ENCODE data around the gene CRB1.
"Not testable (repeated sequence)": the region's sequence is repeated elsewhere in the genome, so short reads cannot be mapped to it uniquely, and the experiment has no call there.

The CRB1 gene

GRCh38 chr1:197402189-197402588 lies 134.1 kb downstream of the CRB1 start:
- no peak for DNase-seq

DNA sequence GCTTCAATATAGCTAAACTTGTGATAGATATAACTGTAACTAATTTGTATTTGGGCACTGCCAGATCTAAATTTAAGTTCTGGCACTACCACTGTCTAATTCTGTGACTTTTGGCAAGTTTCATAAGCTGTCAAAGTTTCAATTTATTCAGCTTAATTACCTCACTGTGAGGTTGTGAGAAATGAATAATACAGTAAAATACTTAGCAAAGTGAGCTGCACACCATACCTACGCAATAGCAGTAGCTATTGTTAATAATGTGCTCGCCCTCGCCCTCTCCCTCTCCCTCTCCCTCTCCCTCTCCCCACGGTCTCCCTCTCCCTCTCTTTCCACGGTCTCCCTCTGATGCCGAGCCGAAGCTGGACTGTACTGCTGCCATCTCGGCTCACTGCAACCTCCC lies 136.7 kb downstream of the CRB1 start:
- DNase-seq: not testable (repeated sequence)

GRCh38 chr1:197405614-197406013 lies 137.6 kb downstream of the CRB1 start:
- not testable (repeated sequence) for DNase-seq

DNA sequence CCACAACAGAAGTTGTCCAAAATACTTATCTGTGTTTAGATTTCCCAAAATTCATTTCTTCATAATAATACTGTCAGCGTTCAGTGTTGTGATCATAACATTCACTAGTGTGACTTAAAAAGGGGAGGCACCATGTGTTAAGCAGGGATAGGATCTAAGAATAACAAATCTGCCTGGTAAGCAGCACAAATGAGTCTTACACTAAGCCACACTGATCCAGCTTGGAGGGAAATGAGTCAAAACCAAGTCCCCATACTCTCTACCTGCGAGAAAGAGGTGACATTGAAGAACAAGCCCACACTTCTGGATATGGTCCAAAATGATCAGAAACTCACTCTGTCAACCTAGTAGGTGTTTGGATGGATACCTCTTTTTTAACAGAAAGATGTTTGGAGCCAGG lies 145.5 kb downstream of the CRB1 start:
- no peak for DNase-seq

GRCh38 chr1:197415221-197415620 lies 147.2 kb downstream of the CRB1 start:
- DNase-seq: no peak

GRCh38 chr1:197418693-197419092 lies 150.6 kb downstream of the CRB1 start:
- DNase-seq: no peak

- DNase-seq: no peak
Observed at GRCh38 chr1:197422993-197423392, 154.9 kb downstream of the CRB1 start.

GRCh38 chr1:197424380-197424779 lies 156.3 kb downstream of the CRB1 start:
- no peak for DNase-seq

GRCh38 chr1:197429372-197429771 lies 161.3 kb downstream of the CRB1 start:
- DNase-seq: no peak

DNA sequence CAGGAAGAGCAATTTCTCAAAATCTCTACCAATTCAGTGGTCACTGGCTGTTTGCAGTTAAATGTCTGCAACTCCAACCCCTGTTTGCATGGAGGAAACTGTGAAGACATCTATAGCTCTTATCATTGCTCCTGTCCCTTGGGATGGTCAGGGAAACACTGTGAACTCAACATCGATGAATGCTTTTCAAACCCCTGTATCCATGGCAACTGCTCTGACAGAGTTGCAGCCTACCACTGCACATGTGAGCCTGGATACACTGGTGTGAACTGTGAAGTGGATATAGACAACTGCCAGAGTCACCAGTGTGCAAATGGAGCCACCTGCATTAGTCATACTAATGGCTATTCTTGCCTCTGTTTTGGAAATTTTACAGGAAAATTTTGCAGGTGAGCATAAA lies 167.2 kb downstream of the CRB1 start:
- DNase-seq: no peak

DNA sequence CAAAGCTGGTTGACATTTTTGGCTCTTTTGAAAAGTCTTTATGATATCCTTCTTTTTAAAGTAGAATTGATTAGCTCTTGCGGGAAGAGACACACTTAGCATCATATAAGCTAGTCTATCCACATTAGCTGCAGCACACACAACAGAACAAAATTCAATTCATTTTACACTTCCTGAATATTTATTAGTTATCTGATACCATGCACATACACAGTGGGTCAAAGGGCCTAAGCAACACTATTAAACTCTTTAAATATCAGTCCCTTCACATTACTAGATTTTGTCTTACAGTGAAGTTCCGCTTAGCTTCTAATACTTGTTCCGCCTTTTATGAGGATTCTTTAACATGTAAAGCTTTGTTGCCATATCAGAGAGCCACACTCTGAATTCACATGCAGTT lies 169.5 kb downstream of the CRB1 start:
- DNase-seq: no peak

DNA sequence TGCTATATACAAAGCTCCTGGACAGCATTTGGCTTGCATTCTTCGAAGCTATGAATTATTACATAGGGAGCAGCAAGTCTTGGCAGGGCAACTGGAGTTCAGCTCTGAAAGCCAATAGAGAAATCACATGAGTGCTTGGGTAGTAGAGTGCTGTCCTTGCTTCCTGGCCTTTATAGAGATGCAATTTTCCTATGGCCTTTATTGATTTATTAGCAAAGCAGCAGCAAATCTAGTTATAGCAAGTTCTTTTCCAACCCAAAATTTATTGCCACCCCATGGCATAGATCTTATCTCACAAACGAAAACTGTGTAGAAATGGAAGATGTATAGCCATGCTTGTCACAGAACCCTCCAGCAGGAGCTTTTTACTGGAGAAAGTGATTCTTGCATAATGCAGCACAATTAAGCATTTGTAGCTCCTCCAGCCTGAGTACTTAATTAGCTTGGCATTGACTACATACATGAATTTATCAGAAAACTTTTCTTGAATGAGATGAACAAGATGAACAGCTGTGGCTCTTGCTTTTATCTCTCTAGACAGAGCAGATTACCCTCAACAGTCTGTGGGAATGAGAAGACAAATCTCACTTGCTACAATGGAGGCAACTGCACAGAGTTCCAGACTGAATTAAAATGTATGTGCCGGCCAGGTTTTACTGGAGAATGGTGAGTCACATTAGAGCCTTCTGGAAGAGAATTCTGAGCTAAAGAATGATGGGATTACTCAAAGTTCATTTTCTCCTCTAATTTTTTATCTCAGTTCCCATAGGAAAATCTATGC lies 170.1 kb downstream of the CRB1 start:
- no peak for DNase-seq

DNA sequence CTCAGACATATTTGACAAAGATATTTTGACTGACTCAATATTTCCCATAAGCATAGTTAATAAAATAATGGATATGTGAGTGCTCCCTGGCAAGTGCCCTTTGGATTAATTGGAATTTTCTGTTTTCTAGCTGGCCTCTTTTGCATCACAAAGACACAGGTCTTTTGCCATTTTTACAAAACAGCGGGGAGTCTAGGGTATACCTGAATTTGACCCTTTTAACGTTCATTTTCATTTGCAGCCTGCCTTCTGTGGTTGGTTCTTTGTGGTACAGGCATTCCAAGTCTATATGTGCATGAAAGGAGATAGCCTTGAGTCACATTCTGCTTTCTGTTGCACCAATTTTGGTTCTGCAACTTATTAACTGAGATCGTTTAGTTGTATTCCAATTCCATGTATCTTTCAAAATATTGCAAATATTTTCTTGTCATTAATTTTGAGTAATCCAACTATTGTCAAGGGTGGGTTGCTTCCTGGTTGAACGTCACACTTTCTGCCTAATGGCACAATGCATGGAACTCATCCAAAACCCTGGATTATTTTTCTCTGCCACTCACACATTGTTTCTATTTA lies 171.7 kb downstream of the CRB1 start:
- DNase-seq: no peak

DNA sequence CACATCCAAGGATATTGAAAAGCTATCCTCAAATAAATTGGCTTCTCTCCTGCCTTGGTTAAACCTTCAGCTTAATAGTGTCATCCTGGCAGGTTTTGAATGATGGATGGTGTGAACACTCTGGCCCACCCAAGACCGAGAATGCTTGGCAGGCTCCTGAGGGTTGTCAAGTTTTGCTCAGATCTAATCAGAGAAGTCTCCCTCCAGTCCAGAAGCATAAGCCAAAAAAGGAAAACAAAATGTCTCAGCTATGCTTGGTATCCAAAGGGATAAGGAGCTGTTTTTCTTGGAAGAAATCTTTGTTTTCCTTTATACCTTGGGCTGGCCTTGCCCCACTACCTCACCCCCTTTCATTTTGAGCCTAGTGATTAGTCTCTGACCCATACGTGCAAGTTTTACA lies 172.7 kb downstream of the CRB1 start:
- no peak for DNase-seq

GRCh38 chr1:197441999-197442414 lies 174.0 kb downstream of the CRB1 start:
- DNase-seq: no peak

DNA sequence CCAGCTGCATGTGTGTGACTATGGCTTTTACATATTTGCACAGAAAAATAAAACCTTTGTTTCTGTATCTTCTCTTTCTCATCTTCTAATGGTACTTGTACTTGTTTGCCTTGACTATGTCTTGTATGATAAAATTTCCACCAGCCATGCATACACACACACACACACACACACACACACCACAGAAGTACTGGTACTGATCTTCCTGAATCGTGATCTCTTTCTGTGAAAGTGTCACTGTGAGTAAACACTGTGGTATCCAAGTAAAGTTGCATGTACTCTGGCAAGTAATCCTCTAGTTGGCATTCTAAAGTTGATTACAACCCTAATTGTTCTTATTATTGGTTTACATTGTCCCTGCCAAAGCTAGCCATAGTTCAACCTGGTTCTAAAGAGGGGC lies 176.7 kb downstream of the CRB1 start:
- DNase-seq: no peak

DNA sequence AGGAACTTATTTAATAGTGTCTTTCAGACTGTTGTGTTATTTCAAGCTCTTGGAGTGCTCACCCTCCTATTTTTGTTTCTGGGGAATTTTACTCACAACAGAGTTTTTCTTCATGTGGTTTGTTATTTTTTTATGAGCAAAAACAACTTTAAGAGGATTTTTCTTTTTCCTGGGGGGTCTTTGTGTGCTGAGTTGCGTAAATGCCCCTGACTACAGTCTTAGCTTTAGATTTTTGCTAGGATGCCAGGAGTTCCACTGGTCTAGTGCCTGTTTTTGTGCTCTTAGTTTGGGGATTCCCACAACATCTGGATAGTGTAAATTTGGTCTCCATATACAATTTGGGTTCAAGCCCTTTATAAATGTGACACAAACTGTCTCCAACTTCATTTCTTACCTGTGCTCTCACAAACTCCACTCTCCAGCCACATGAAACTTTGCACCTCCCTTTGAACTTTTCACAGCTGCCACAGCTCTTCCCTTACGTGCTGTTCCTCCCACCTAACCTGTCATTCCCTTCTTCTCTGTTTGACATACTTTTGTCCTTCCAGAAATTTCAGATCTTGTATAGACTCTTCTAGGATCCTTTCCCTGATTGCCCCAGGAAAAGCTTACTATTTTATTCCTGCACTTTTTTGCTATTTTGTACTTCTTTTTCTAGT lies 180.2 kb downstream of the CRB1 start:
- DNase-seq: no peak

DNA sequence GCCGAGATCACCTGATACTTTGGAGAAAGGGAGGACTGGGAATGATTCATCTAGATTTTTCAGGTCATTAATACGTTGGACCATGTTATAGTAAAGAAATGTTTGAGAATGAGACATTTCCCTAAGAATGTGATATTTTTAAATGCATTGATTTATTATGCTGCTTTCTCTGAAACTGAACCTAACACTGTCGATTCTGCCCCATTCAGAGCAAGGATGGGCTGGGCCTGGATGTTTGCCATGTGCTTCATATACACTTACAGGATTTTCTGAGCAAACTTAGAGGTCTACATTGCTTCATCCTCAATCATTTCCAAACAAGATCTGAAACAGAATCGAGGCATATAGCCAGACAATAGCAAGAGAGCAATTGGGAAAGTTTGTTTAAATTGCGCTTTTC lies 183.3 kb downstream of the CRB1 start:
- DNase-seq: no peak

DNA sequence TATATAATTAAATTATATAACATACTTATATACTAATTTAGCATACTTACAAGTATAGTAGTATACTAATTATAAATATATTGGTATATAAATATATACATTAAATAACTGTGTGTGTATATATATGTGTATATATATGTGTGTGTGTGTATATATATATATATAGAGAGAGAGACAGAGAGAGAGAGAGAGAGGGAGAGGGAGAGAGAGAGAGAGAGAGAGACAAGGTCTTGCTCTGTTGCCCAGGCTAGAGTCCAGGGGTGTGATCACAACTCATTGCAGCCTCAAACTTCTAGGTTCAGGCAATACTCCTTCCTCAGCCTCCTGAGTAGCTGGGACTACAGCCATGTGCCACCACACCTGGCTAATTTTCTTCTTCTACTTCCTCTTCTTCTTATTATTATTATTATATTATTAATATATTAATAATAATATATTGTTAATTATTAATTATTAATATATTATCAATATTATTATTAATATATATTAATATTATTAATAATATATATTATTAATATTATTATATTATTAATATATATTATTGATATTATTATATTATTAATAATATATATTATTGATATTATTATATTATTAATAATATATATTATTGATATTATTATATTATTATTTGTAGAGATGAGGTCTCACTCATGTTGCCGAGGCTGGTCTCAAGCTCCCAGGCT lies 185.5 kb downstream of the CRB1 start:
- no peak for DNase-seq

DNA sequence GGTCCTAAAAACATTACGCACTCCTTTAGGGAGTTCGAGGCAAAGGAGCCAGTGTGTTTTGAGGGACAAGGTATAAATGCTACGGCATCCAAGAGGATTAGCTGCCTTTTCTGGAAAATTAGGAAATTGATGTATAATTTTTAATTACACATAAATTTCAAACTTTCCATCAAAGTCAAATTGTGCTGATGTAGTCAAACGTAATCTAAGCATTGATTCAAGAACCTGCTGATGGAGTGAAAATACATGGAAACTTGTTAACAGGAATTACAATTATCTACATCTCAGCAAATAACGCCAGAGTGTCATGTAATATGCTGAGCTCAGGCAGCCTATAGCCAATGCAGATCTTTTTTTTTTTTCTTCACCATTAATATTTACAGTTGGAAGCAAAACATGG lies 194.5 kb downstream of the CRB1 start:
- DNase-seq: no peak

GRCh38 chr1:197463142-197463541 lies 195.1 kb downstream of the CRB1 start:
- DNase-seq: no peak

- DNase-seq: peak; percentile 19 to 51 (median 46)
Observed at GRCh38 chr1:197464044-197464443, 196.0 kb downstream of the CRB1 start.

DNA sequence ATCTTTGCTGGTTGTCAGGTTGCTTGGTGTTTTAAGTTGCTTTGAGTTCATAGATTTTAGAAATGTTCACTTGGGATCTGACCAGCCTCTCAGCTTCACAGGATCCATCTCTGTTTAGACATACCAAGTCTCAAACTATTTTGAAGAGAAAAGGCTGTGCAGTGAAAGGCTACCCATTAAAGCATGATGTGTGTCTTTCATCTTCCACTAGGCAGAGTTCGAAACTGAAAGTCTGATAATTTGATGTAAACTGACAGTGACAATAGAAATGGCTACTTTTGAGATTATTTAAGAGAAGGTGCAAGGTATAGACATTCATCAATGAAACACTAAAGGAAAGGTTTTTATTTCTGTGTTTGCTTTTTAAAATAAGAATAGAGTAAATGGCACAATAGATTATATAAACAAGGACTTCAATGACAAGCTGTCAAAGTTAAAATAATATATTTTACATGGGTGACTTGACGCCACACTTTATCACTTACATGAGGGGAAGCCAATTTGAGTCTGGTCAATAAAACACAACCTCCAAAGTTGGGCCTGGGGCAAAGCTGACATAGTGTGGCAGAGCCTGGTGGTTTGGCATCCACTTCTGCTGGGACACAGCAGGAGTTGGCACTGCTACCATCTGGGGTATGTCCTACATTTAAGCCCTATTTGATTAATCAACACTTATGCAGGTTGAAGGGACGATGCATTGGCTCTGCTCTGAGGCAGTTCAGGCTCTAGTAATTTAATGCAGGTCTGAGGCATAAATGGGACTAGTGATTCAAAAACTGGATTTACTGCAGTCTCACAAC lies 197.7 kb downstream of the CRB1 start:
- no peak for DNase-seq
